Measurements from ENCODE around the gene CLSTN2. TPM values are rescaled to one million over a fixed set of nuclear protein-coding genes. Genes with fewer than 3 reads are reported as not detected.

The CLSTN2 gene
- total and polyA plus RNA-seq, 4 donors, result 0.09 to 2.2 (median 0.55) TPM

GRCh38 chr3:140113996-140114788 lies 179.2 kb downstream of the CLSTN2 start:
- Histone ChIP-seq H3K27me3 (ENCODE audit: control insufficient read depth in 4 of 4, insufficient read depth in 4 of 4, low read length in 3 of 4) (no peaks in the 10 kb centered on the region), H3K9ac (ENCODE audit: low read depth in 1 of 2, low read length in 2 of 2) (no peak overlapping the region), H3K36me3 (ENCODE audit: control insufficient read depth in 4 of 4, insufficient read depth in 3 of 4, low read depth in 1 of 4, low read length in 3 of 4) (no peaks in the 10 kb centered on the region), H3K4me1 (ENCODE audit: control insufficient read depth in 4 of 4, insufficient read depth in 4 of 4, low read length in 3 of 4) (no peaks in the 10 kb centered on the region), H3K9me3 (ENCODE audit: control insufficient read depth in 4 of 4, low read length in 3 of 4) (no peaks in the 10 kb centered on the region), H3K27ac (ENCODE audit: low read depth in 1 of 2, low read length in 2 of 2) (no peak overlapping the region), H3K4me3 (ENCODE audit: low read depth in 1 of 3, low read length in 3 of 3) (no peak overlapping the region)
- TF ChIP-seq, protein P1, sequence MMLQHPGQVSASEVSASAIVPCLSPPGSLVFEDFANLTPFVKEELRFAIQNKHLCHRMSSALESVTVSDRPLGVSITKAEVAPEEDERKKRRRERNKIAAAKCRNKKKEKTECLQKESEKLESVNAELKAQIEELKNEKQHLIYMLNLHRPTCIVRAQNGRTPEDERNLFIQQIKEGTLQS (IDR thresholded peaks at IDR 0.05), result no peak
- DNase-seq (ENCODE audit: low spot score), result no peak
- 95% methylated on average over 3 of the region's 3 CpGs for WGBS

DNA sequence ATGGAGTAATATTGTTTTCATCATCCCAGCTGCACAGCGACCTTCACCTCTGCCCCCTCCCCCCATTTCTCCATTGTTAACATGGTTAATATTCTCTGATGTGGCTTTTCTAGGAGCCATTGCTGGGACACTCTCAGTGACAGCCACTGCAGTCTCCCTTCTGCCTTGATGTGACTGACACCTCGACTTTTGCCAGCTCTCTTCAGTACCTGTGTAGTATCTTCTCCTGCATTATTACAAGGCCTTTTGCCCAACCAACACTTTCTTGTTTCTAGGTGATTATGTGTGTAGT lies 179.8 kb downstream of the CLSTN2 start:
- no peaks in the 10 kb centered on the region for H3K36me3 ChIP-seq (ENCODE audit: control insufficient read depth in 4 of 4, insufficient read depth in 3 of 4, low read depth in 1 of 4, low read length in 3 of 4)
- WGBS, result 64% methylated on average over 2 of the region's 2 CpGs
- H3K27me3 ChIP-seq (ENCODE audit: control insufficient read depth in 4 of 4, insufficient read depth in 4 of 4, low read length in 3 of 4), result no peaks in the 10 kb centered on the region
- DNase-seq (ENCODE audit: low spot score), result no peak
- H3K9ac ChIP-seq (ENCODE audit: low read depth in 1 of 2, low read length in 2 of 2), result no peak overlapping the region
- H3K27ac ChIP-seq (ENCODE audit: low read depth in 1 of 2, low read length in 2 of 2), result no peak overlapping the region
- no peaks in the 10 kb centered on the region for H3K4me1 ChIP-seq (ENCODE audit: control insufficient read depth in 4 of 4, insufficient read depth in 4 of 4, low read length in 3 of 4)
- H3K9me3 ChIP-seq (ENCODE audit: control insufficient read depth in 4 of 4, low read length in 3 of 4), result no peaks in the 10 kb centered on the region
- TF ChIP-seq SP1 (IDR thresholded peaks at IDR 0.05) (no peak), HNF4G (IDR thresholded peaks at IDR 0.05) (no peak), TAF1 (conservative IDR thresholded peaks at IDR 0.05) (no peak), EGR1 (IDR thresholded peaks at IDR 0.05; ENCODE audit: low read depth in 2 of 2) (no peak), GABPA (IDR thresholded peaks at IDR 0.05 in 1 of 2, conservative IDR thresholded peaks at IDR 0.05 in 1 of 2) (no peak), ZBTB33 (IDR thresholded peaks at IDR 0.05) (no peak)
- TF ChIP-seq, protein P2, sequence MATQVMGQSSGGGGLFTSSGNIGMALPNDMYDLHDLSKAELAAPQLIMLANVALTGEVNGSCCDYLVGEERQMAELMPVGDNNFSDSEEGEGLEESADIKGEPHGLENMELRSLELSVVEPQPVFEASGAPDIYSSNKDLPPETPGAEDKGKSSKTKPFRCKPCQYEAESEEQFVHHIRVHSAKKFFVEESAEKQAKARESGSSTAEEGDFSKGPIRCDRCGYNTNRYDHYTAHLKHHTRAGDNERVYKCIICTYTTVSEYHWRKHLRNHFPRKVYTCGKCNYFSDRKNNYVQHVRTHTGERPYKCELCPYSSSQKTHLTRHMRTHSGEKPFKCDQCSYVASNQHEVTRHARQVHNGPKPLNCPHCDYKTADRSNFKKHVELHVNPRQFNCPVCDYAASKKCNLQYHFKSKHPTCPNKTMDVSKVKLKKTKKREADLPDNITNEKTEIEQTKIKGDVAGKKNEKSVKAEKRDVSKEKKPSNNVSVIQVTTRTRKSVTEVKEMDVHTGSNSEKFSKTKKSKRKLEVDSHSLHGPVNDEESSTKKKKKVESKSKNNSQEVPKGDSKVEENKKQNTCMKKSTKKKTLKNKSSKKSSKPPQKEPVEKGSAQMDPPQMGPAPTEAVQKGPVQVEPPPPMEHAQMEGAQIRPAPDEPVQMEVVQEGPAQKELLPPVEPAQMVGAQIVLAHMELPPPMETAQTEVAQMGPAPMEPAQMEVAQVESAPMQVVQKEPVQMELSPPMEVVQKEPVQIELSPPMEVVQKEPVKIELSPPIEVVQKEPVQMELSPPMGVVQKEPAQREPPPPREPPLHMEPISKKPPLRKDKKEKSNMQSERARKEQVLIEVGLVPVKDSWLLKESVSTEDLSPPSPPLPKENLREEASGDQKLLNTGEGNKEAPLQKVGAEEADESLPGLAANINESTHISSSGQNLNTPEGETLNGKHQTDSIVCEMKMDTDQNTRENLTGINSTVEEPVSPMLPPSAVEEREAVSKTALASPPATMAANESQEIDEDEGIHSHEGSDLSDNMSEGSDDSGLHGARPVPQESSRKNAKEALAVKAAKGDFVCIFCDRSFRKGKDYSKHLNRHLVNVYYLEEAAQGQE (IDR thresholded peaks at IDR 0.05), result no peak
- TF ChIP-seq, protein P1 (IDR thresholded peaks at IDR 0.05), result no peak
- H3K4me3 ChIP-seq (ENCODE audit: low read depth in 1 of 3, low read length in 3 of 3), result no peak overlapping the region

DNA sequence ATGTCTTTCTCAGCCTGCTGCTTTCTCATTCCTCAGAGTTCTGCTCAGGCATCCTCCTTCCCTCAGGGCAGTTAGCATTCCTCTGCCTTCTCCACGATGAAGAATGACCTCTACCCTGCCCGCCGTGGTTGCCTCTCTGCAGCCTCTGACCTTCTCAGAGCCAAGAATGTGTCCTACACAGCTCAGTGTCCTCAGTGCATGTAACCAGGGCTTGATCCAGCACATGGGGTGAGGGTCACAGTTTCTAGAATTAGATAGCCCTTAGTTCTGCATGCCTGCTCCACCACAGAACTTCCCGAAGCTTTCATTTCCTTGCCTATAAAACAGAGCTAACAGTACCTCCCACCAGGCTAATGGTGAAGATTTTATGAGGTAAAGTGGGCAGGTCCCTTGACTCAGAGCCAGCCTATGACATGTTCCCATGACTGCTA lies 182.1 kb downstream of the CLSTN2 start:
- no peaks in the 10 kb centered on the region for H3K27me3 ChIP-seq (ENCODE audit: control insufficient read depth in 4 of 4, insufficient read depth in 4 of 4, low read length in 3 of 4)
- WGBS, result 48% methylated on average over 4 of the region's 4 CpGs
- H3K4me3 ChIP-seq (ENCODE audit: low read depth in 1 of 3, low read length in 3 of 3), result no peak overlapping the region
- peak; percentile 27 to 43 for TF ChIP-seq RXRA (IDR thresholded peaks at IDR 0.05)
- no peak for TF ChIP-seq HNF4G (IDR thresholded peaks at IDR 0.05)
- TF ChIP-seq FOXA1 (IDR thresholded peaks at IDR 0.05), result no peak
- peak; percentile 96 for TF ChIP-seq NR2F2 (IDR thresholded peaks at IDR 0.05)
- H3K9ac ChIP-seq (ENCODE audit: low read depth in 1 of 2, low read length in 2 of 2), result no peak overlapping the region
- H3K4me1 ChIP-seq (ENCODE audit: control insufficient read depth in 4 of 4, insufficient read depth in 4 of 4, low read length in 3 of 4), result no peaks in the 10 kb centered on the region
- no peaks in the 10 kb centered on the region for H3K9me3 ChIP-seq (ENCODE audit: control insufficient read depth in 4 of 4, low read length in 3 of 4)
- DNase-seq (ENCODE audit: low spot score), result no peak
- no peak overlapping the region for H3K27ac ChIP-seq (ENCODE audit: low read depth in 1 of 2, low read length in 2 of 2)
- H3K36me3 ChIP-seq (ENCODE audit: control insufficient read depth in 4 of 4, insufficient read depth in 3 of 4, low read depth in 1 of 4, low read length in 3 of 4), result no peaks in the 10 kb centered on the region
